Trophoblast cell (in vitro differentiated cells and primary cell): ENCODE data around the gene STARD5.

ENCODE experiments used
- DNase-seq, 2 donors: peaks; one replicate each; pipeline ENCODE4 v3.0.0-alpha.2; 2016
- H2AFZ ChIP-seq: 2 replicates; pipeline ENCODE4 v1.6.1; 2013; ENCODE audit warnings: low read length, moderate library complexity, mild to moderate bottlenecking; ENCODE audit not compliant: insufficient read depth, poor library complexity
- H2AK5ac ChIP-seq: 2 replicates; pipeline ENCODE4 v1.6.1; 2013; ENCODE audit warnings: mild to moderate bottlenecking, low read length
- H2BK120ac ChIP-seq: 2 replicates; pipeline ENCODE4 v1.6.1; 2013; ENCODE audit warnings: low read length, mild to moderate bottlenecking, moderate library complexity; ENCODE audit not compliant: insufficient read depth, poor library complexity
- H2BK12ac ChIP-seq: 2 replicates; pipeline ENCODE4 v1.6.1; 2013; ENCODE audit warnings: mild to moderate bottlenecking, low read length, moderate library complexity
- H2BK5ac ChIP-seq: 2 replicates; pipeline ENCODE4 v1.6.1; 2013; ENCODE audit warnings: low read length, low read depth, moderate library complexity, mild to moderate bottlenecking; ENCODE audit not compliant: poor library complexity
- H3K14ac ChIP-seq: 2 replicates; pipeline ENCODE4 v1.6.1; 2013; ENCODE audit warnings: mild to moderate bottlenecking, low read length
- H3K18ac ChIP-seq: 2 replicates; pipeline ENCODE4 v1.6.1; 2013; ENCODE audit warnings: mild to moderate bottlenecking, low read length
- H3K23ac ChIP-seq: 2 replicates; pipeline ENCODE4 v1.6.1; 2013; ENCODE audit warnings: low read length
- H3K27ac ChIP-seq: 2 replicates; pipeline ENCODE4 v1.5.1; 2013; ENCODE audit warnings: low read depth, mild to moderate bottlenecking, inconsistent platforms, low read length, moderate library complexity
- H3K27me3 ChIP-seq: 2 replicates; pipeline ENCODE4 v1.6.1; 2013; ENCODE audit warnings: inconsistent platforms, mild to moderate bottlenecking, low read length, moderate library complexity; ENCODE audit not compliant: insufficient read depth
- H3K36me3 ChIP-seq, 2 experiments: 1 replicate in 1 of 2; 2 replicates in 1 of 2; pipeline ENCODE4 v1.6.1; 2013; ENCODE audit warnings: low read length in 2 of 2, mild to moderate bottlenecking in 2 of 2, moderate library complexity in 1 of 2; ENCODE audit not compliant: insufficient read depth in 2 of 2, control insufficient read depth in 1 of 2
- H3K4ac ChIP-seq: 2 replicates; pipeline ENCODE4 v1.6.1; 2013; ENCODE audit warnings: low read depth, mild to moderate bottlenecking, low read length, moderate library complexity
- H3K4me1 ChIP-seq, 2 experiments: 1 replicate in 1 of 2; 2 replicates in 1 of 2; pipeline ENCODE4 v1.6.1; 2013; ENCODE audit warnings: low read length in 2 of 2, mild to moderate bottlenecking in 2 of 2, moderate library complexity in 1 of 2; ENCODE audit not compliant: insufficient read depth in 2 of 2, control insufficient read depth in 1 of 2
- H3K4me2 ChIP-seq: 2 replicates; pipeline ENCODE4 v1.6.1; 2013; ENCODE audit warnings: inconsistent platforms, mild to moderate bottlenecking, low read length, moderate library complexity
- H3K4me3 ChIP-seq: 2 replicates; pipeline ENCODE4 v1.5.1; 2013; ENCODE audit warnings: mild to moderate bottlenecking, low read depth, low read length, inconsistent platforms
- H3K79me1 ChIP-seq: one replicate; pipeline ENCODE4 v1.6.1; 2013; ENCODE audit warnings: low read length
- H3K79me2 ChIP-seq: 2 replicates; pipeline ENCODE4 v1.6.1; 2013; ENCODE audit warnings: low read length, mild to moderate bottlenecking; ENCODE audit not compliant: control insufficient read depth, insufficient read depth, poor library complexity
- H3K9ac ChIP-seq: 2 replicates; pipeline ENCODE4 v1.6.1; 2013; ENCODE audit warnings: mild to moderate bottlenecking, low read length
- H3K9me3 ChIP-seq: 2 replicates; pipeline ENCODE4 v1.6.1; 2013; ENCODE audit warnings: low read depth, mild to moderate bottlenecking, control low read depth, inconsistent platforms, low read length; ENCODE audit not compliant: insufficient read depth
- H4K12ac ChIP-seq: 2 replicates; pipeline ENCODE4 v1.6.1; 2013; ENCODE audit warnings: low read depth, mild to moderate bottlenecking, low read length, moderate library complexity
- H4K8ac ChIP-seq: 2 replicates; pipeline ENCODE4 v1.6.1; 2013; ENCODE audit warnings: low read depth, mild to moderate bottlenecking, low read length, moderate library complexity
- H4K91ac ChIP-seq: one replicate; pipeline ENCODE4 v1.6.1; 2013; ENCODE audit warnings: low read depth, mild to moderate bottlenecking, low read length, moderate library complexity
- WGBS: extraction: QIAGEN DNeasy Blood & Tissue Kit; methylation state at CpG from one replicate; pipeline ENCODE4 v1.1.7; 2013; ENCODE audit warnings: missing lambda C conversion rate; ENCODE audit not compliant: insufficient read length, insufficient coverage; ENCODE audit errors: extremely low coverage; 5-methylcytosine and 5-hydroxymethylcytosine counted together

The STARD5 gene

DNA sequence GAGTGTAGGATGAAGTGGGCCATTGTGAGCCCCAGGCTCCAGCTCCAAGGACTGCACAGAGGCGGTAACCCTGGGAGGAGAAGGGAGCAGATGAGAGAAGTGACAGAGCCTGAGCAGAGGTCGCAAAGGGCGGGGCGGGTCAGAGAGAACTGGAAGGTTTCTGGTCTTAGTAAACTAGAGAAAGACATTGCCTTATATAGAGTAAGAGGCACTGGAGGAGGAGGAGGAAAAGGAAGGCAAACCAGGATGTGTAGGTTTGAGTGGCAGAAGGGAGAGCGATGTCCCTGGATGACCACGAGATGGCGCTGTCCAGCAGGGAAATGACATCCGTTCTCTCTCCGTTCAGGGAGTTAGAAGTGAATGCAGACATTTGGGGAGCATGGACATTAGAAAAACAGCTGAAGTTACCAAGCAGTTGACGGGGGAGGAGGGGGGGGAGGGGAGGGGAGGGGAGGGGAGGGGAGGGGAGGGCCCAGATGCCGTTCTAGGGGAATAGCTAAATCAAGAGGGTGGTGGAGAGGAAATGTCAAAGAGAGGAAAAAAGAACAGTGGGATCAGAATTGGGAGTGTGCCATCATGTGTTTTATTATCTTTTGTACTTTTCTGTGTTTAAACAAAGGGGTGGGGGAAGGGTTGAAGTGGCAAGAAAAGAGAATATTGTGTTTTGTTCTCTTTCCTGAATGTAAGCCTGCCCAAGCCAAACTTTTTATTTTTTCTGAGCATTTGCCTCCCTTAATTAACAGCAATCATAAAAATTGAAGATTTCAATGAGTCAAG lies 48.8 kb downstream of the STARD5 start:
- no peak overlapping the region for H3K4me2 ChIP-seq
- WGBS = no CpG with 5 or more reads among the region's 11 CpGs
- H2AK5ac ChIP-seq = no peak overlapping the region
- H3K4me3 ChIP-seq = no peak overlapping the region
- H4K12ac ChIP-seq = no peak overlapping the region
- peak; percentile 34 to 81 for DNase-seq
- H3K4me1 ChIP-seq = no peaks in the 10 kb centered on the region
- no peak overlapping the region for H3K14ac ChIP-seq
- no peak overlapping the region for H3K4ac ChIP-seq
- no peak overlapping the region for H2BK12ac ChIP-seq
- peak overlapping the region; percentile 71 for H2AFZ ChIP-seq
- H3K18ac ChIP-seq = no peak overlapping the region
- H3K23ac ChIP-seq = no peak overlapping the region
- no peaks in the 10 kb centered on the region for H3K27me3 ChIP-seq
- no peaks in the 10 kb centered on the region for H3K79me2 ChIP-seq
- H3K79me1 ChIP-seq = no peaks in the 10 kb centered on the region
- H2BK120ac ChIP-seq = no peak overlapping the region
- no peak overlapping the region for H3K27ac ChIP-seq
- H3K9me3 ChIP-seq = peaks cover 4% of the 10 kb centered on the region
- no peak overlapping the region for H3K9ac ChIP-seq
- no peak overlapping the region for H4K8ac ChIP-seq
- no peak overlapping the region for H2BK5ac ChIP-seq
- no peak overlapping the region for H4K91ac ChIP-seq
- H3K36me3 ChIP-seq = no peaks in the 10 kb centered on the region

DNA sequence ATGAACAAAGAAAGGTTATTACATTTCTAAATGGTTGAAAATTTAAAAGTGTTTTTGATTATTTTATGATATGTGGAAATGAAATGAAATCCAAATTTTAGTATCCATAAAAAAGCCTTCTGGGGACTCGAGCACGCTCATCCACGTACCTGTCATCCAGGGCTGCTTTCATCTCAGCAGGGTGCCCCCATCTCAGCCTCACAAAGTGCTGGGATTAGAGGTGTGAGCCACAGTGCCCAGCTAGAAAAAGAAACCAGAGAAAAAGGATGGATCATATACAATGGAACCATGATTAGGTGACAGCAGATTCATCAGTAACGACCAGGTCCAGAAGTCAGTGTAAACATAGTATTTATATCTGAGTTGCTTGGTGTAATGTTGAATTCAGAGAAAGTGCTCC lies 49.7 kb downstream of the STARD5 start:
- H2AK5ac ChIP-seq = no peak overlapping the region
- no peak overlapping the region for H3K27ac ChIP-seq
- no peak overlapping the region for H4K91ac ChIP-seq
- no peak overlapping the region for H2BK12ac ChIP-seq
- no peaks in the 10 kb centered on the region for H3K79me2 ChIP-seq
- no peaks in the 10 kb centered on the region for H3K36me3 ChIP-seq
- H3K4me2 ChIP-seq = no peak overlapping the region
- H2BK5ac ChIP-seq = no peak overlapping the region
- DNase-seq = no peak
- H3K9ac ChIP-seq = no peak overlapping the region
- H4K12ac ChIP-seq = no peak overlapping the region
- H2BK120ac ChIP-seq = no peak overlapping the region
- H3K79me1 ChIP-seq = no peaks in the 10 kb centered on the region
- no peaks in the 10 kb centered on the region for H3K4me1 ChIP-seq
- H4K8ac ChIP-seq = no peak overlapping the region
- H3K14ac ChIP-seq = no peak overlapping the region
- H3K4me3 ChIP-seq = no peak overlapping the region
- no peak overlapping the region for H3K23ac ChIP-seq
- H3K18ac ChIP-seq = no peak overlapping the region
- no CpG with 5 or more reads among the region's 4 CpGs for WGBS
- no peaks in the 10 kb centered on the region for H3K27me3 ChIP-seq
- H3K4ac ChIP-seq = no peak overlapping the region
- H2AFZ ChIP-seq = no peak overlapping the region
- peaks cover 4% of the 10 kb centered on the region for H3K9me3 ChIP-seq

DNA sequence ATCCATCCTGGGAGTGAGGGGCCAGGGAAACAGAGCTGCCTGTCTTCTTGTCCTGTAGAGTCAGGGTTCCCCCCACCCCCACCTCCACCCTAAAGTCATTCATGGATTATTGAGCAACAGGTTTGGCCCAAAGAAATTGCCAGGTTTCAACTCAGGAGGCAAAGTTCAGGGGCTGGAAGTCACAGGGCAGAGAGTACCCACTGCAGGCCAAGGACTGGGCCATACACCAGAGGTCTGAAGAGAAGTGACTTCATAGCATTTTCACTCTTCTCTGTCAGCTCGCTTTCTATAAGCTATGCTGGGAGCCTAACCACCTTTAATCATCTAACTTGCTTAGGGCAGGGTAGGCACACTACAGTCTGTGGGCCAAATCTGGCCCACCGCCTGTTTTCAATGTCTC lies 50.1 kb downstream of the STARD5 start:
- H2AFZ ChIP-seq = no peak overlapping the region
- no peaks in the 10 kb centered on the region for H3K27me3 ChIP-seq
- H3K4me2 ChIP-seq = no peak overlapping the region
- H3K14ac ChIP-seq = no peak overlapping the region
- H3K9me3 ChIP-seq = peaks cover 4% of the 10 kb centered on the region
- H4K91ac ChIP-seq = no peak overlapping the region
- no peak overlapping the region for H3K23ac ChIP-seq
- no peaks in the 10 kb centered on the region for H3K4me1 ChIP-seq
- no peak overlapping the region for H2AK5ac ChIP-seq
- no peak overlapping the region for H3K18ac ChIP-seq
- no peak overlapping the region for H2BK12ac ChIP-seq
- H4K8ac ChIP-seq = no peak overlapping the region
- no peak overlapping the region for H2BK120ac ChIP-seq
- H3K4me3 ChIP-seq = no peak overlapping the region
- no peak overlapping the region for H3K27ac ChIP-seq
- H3K4ac ChIP-seq = no peak overlapping the region
- no peak overlapping the region for H3K9ac ChIP-seq
- H3K36me3 ChIP-seq = no peaks in the 10 kb centered on the region
- no CpG with 5 or more reads among the region's 2 CpGs for WGBS
- H3K79me1 ChIP-seq = no peaks in the 10 kb centered on the region
- no peak for DNase-seq
- H4K12ac ChIP-seq = no peak overlapping the region
- H3K79me2 ChIP-seq = no peaks in the 10 kb centered on the region
- H2BK5ac ChIP-seq = no peak overlapping the region

DNA sequence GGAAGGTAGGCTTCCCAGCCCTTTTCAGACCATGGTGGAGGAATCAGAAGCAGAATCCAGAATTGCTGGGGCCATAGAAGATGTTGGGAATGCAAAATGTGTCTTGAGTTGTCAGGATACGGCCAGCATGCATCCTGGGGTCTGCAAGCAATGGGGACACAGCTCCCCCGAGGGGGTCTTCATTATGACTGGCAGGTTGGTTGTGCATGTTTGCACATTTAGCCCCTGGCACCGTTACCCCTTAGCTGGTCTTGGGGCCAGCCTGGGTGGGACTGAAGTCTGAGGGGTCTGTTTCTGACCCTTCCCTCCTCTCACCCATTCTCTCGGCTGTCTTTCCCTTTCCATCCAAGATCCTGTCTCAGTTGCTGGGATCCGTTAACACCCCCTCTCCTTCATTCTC lies 50.7 kb downstream of the STARD5 start:
- H2BK12ac ChIP-seq = no peak overlapping the region
- H3K9me3 ChIP-seq = peaks cover 1% of the 10 kb centered on the region
- no peaks in the 10 kb centered on the region for H3K79me2 ChIP-seq
- no peak overlapping the region for H4K8ac ChIP-seq
- H3K79me1 ChIP-seq = no peaks in the 10 kb centered on the region
- H4K12ac ChIP-seq = no peak overlapping the region
- no peak overlapping the region for H2AFZ ChIP-seq
- WGBS = no CpG with 5 or more reads among the region's 5 CpGs
- no peak for DNase-seq
- no peaks in the 10 kb centered on the region for H3K27me3 ChIP-seq
- no peak overlapping the region for H2BK5ac ChIP-seq
- H3K23ac ChIP-seq = no peak overlapping the region
- no peak overlapping the region for H2AK5ac ChIP-seq
- no peak overlapping the region for H4K91ac ChIP-seq
- H3K14ac ChIP-seq = no peak overlapping the region
- H3K4me3 ChIP-seq = no peak overlapping the region
- H3K27ac ChIP-seq = no peak overlapping the region
- no peak overlapping the region for H3K18ac ChIP-seq
- H3K4me1 ChIP-seq = no peaks in the 10 kb centered on the region
- H3K4ac ChIP-seq = no peak overlapping the region
- H3K9ac ChIP-seq = no peak overlapping the region
- no peaks in the 10 kb centered on the region for H3K36me3 ChIP-seq
- H2BK120ac ChIP-seq = no peak overlapping the region
- no peak overlapping the region for H3K4me2 ChIP-seq
